Astrocyte (in vitro differentiated cells and primary cell): ENCODE measurements around the gene PRKAG2.

Experiments used
- EZH2 ChIP-seq: IDR thresholded peaks from 2 replicates; pipeline ENCODE4 v1.6.1; 2012; ENCODE audit warnings: mild to moderate bottlenecking, low read length, inconsistent platforms; ENCODE audit not compliant: insufficient read depth
- TF ChIP-seq, protein P1 (sequence below): IDR thresholded peaks from 2 replicates; pipeline ENCODE4 v1.5.1; 2011; ENCODE audit warnings: low read depth, mild to moderate bottlenecking, inconsistent platforms, low read length, moderate library complexity; ENCODE audit not compliant: insufficient read depth

DNA sequence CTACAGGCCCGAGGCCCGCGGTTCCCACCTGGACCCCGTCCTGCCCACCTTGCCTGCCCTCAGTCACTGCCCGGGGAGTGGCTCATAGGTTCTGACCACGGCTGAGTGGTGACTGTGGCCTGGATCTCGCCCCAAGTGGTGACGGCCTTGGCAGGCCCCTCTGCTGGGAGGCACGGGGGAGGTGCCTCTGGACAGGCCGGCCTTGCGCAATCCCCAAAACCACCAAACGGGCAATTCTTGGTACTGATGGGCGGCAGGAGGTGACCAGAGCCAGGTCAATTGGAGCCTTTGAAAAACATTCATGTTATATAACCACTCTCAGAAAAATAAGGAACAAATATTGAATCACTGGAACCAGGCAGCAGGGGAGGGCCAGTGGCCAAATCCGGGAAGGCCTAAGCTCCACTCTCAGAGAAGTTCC is 83.4 kb downstream of the PRKAG2 start:
- TF ChIP-seq, protein P1, sequence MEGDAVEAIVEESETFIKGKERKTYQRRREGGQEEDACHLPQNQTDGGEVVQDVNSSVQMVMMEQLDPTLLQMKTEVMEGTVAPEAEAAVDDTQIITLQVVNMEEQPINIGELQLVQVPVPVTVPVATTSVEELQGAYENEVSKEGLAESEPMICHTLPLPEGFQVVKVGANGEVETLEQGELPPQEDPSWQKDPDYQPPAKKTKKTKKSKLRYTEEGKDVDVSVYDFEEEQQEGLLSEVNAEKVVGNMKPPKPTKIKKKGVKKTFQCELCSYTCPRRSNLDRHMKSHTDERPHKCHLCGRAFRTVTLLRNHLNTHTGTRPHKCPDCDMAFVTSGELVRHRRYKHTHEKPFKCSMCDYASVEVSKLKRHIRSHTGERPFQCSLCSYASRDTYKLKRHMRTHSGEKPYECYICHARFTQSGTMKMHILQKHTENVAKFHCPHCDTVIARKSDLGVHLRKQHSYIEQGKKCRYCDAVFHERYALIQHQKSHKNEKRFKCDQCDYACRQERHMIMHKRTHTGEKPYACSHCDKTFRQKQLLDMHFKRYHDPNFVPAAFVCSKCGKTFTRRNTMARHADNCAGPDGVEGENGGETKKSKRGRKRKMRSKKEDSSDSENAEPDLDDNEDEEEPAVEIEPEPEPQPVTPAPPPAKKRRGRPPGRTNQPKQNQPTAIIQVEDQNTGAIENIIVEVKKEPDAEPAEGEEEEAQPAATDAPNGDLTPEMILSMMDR: no peak
- TF ChIP-seq EZH2: no peak
